A549 (cell line): ENCODE data around the gene PRDM11. TPM values are rescaled to one million over a fixed set of nuclear protein-coding genes. Genes with fewer than 3 reads are reported as not detected.

Experiments used
- ATAC-seq, 2 experiments: fragments of 200-7000 bp in 1 of 2; fragments of >200 bp in 1 of 2; cut with Nextera tagmentation in 1 of 2; cut with Tn5 transposase in 1 of 2; 3 replicates each; pipeline versions ENCODE4 v1.8.0 to v1.9.1; 2018 to 2020; ENCODE audit warnings: mild to moderate bottlenecking in 1 of 2, moderate library complexity in 1 of 2
- CTCF ChIA-PET: fragments of 300-600 bp; sonication (Branson Sonifier 250); formaldehyde crosslinking; extraction: SDS; loops from one replicate; lab custom pipeline; 2021; ENCODE audit warnings: antibody characterized with exemption, inconsistent platforms; lab: Yijun Ruan, JAX
- POLR2A ChIA-PET: fragments of 350-600 bp; formaldehyde crosslinking; extraction: SDS; loops from one replicate; lab custom pipeline; 2021; ENCODE audit warnings: antibody characterized with exemption, inconsistent platforms; lab: Yijun Ruan, JAX
- DNase-seq, 2 experiments: peaks; one replicate each; pipeline versions ENCODE4 v3.0.0 to v3.0.0-alpha.2; 2011 to 2016; ENCODE audit warnings: low read depth in 1 of 2, low spot score in 1 of 2
- FAIRE-seq: peaks from 2 replicates; lab custom pipeline; 2011; peaks lifted over from hg19 to GRCh38; lab: Jason Lieb, UNC
- H3K27ac ChIP-seq, 2 experiments: fragments of >200 bp; sonication (Bioruptor Twin); formaldehyde crosslinking; 3 replicates each; pipeline ENCODE4 v1.5.1; 2016 to 2017
- H3K4me1 ChIP-seq: fragments of >200 bp; sonication (Bioruptor Twin); formaldehyde crosslinking; 3 replicates; pipeline ENCODE4 v1.6.1; 2016
- H3K4me2 ChIP-seq: fragments of >200 bp; sonication (Bioruptor Twin); formaldehyde crosslinking; 3 replicates; pipeline ENCODE4 v1.6.1; 2016
- H3K4me3 ChIP-seq: fragments of >200 bp; sonication (Bioruptor Twin); formaldehyde crosslinking; 3 replicates; pipeline ENCODE4 v1.5.1; 2016
- H3K9me3 ChIP-seq: fragments of >200 bp; sonication (Bioruptor Twin); formaldehyde crosslinking; 3 replicates; pipeline ENCODE4 v1.6.1; 2016
- BHLHE40 ChIP-seq: IDR thresholded peaks from 2 replicates; pipeline ENCODE4 v1.6.1; 2012; ENCODE audit warnings: low read depth, low read length, inconsistent platforms
- CBX2 ChIP-seq: fragments of 200-600 bp; sonication (generic); IDR thresholded peaks from 2 replicates; pipeline ENCODE4 v1.6.1; 2016; ENCODE audit warnings: low read depth, mild to moderate bottlenecking, borderline replicate concordance
- CBX8 ChIP-seq: fragments of 200-600 bp; sonication (generic); IDR thresholded peaks from 2 replicates; pipeline ENCODE4 v1.6.1; 2016
- CEBPB ChIP-seq, 2 experiments: fragments of >200 bp in 1 of 2; sonication (Bioruptor Twin) in 1 of 2; formaldehyde crosslinking in 1 of 2; IDR thresholded peaks; 2 replicates each; pipeline ENCODE4 v1.6.1; 2012 to 2016
- CHD4 ChIP-seq: fragments of 200-600 bp; sonication (generic); IDR thresholded peaks from 2 replicates; pipeline ENCODE4 v1.6.1; 2016; ENCODE audit warnings: antibody characterized with exemption, mild to moderate bottlenecking, borderline replicate concordance
- FOSL2 ChIP-seq, 2 experiments: fragments of 450-650 bp in 1 of 2; fragments of >200 bp in 1 of 2; sonication (Bioruptor Twin) in 1 of 2; formaldehyde crosslinking; IDR thresholded peaks; 2 replicates each; pipeline versions ENCODE4 v1.5.0 to v1.6.1; 2016 to 2020; ENCODE audit warnings: mild to moderate bottlenecking in 1 of 2, moderate library complexity in 1 of 2
- GATA3 ChIP-seq: IDR thresholded peaks from 2 replicates; pipeline ENCODE4 v1.6.1; 2012; ENCODE audit warnings: borderline replicate concordance
- HEYL ChIP-seq: fragments of 250-450 bp; sonication (Bioruptor Pico); IDR thresholded peaks from 2 replicates; pipeline ENCODE4 v1.8.0; 2021; ENCODE audit warnings: mild to moderate bottlenecking, moderate library complexity
- HOXA7 ChIP-seq: fragments of 250-450 bp; sonication (Bioruptor Pico); IDR thresholded peaks from 2 replicates; pipeline ENCODE4 v1.5.0; 2020; ENCODE audit warnings: mild to moderate bottlenecking, moderate library complexity
- HOXB5 ChIP-seq: fragments of 250-450 bp; sonication (Bioruptor Pico); IDR thresholded peaks from 2 replicates; pipeline ENCODE4 v1.5.0; 2020; ENCODE audit warnings: mild to moderate bottlenecking, moderate library complexity
- JUN ChIP-seq, 2 experiments: fragments of >200 bp; sonication (Bioruptor Twin); formaldehyde crosslinking; IDR thresholded peaks; 2 replicates in 1 of 2; 3 replicates in 1 of 2; pipeline ENCODE4 v1.6.1; 2016 to 2017
- JUNB ChIP-seq: fragments of >200 bp; sonication (Bioruptor Twin); formaldehyde crosslinking; IDR thresholded peaks from 2 replicates; pipeline ENCODE4 v1.6.1; 2016
- KDM1A ChIP-seq: fragments of 200-600 bp; sonication (generic); IDR thresholded peaks from 2 replicates; pipeline ENCODE4 v1.6.1; 2016; ENCODE audit warnings: low read depth, mild to moderate bottlenecking
- MAFK ChIP-seq: fragments of 450-650 bp; IDR thresholded peaks from 2 replicates; pipeline ENCODE4 v1.6.1; 2014; ENCODE audit not compliant: partially characterized antibody
- MAX ChIP-seq: IDR thresholded peaks from 2 replicates; pipeline ENCODE4 v1.6.1; 2012
- NFE2L2 ChIP-seq: fragments of 150-350 bp; conservative IDR thresholded peaks from 2 replicates; pipeline ENCODE4 v1.6.1; 2014; ENCODE audit warnings: low read length
- WGBS: methylation state at CpG from one replicate; pipeline ENCODE4 v1.1.6; 2017; ENCODE audit errors: missing lambda C conversion rate; 5-methylcytosine and 5-hydroxymethylcytosine counted together
- polyA plus RNA-seq, 4 experiments: library from polyadenylated mRNA; depleted of rRNA in 3 of 4; stranded (reverse); fragments of >200 nt; fragmentation: RNase III in 1 of 4; extraction: RNeasy Plus Mini Kit Qiagen cat#74134 plus additional on column Dnase treatment in 1 of 4; gene quantifications; 2 replicates in 3 of 4; 3 replicates in 1 of 4; pipeline ENCODE4 v1.2.3, GENCODE V29; 2011 to 2017
- TF ChIP-seq, protein P1 (sequence below): fragments of >200 bp; sonication (Bioruptor Twin); formaldehyde crosslinking; IDR thresholded peaks from 3 replicates; pipeline ENCODE4 v1.6.1; 2016
- TF ChIP-seq, protein P2 (sequence below): fragments of 200-600 bp; sonication (generic); IDR thresholded peaks from 2 replicates; pipeline ENCODE4 v1.6.1; 2016; ENCODE audit warnings: antibody characterized with exemption, mild to moderate bottlenecking, moderate library complexity

PRDM11 gene
- polyA plus RNA-seq, 2 of the 4 experiments (the other 2 are of a cell fraction) = 4.3 to 5.3 TPM

GRCh38 chr11:45263773-45264172 is 117.3 kb downstream of the PRDM11 start:
- CTCF ChIA-PET = interaction anchor here (1.5 to 8.0 kb wide), 5 partner anchors 10 to 154 kb away, joined by 3 to 46 read pairs (median 4); no protein-coding TSS in a partner anchor

GRCh38 chr11:45264839-45265515 is 118.5 kb downstream of the PRDM11 start:
- peaks cover 7% of the 10 kb centered on the region; the same call in 2 of the 3 replicates for H3K9me3 ChIP-seq
- peak; percentile 76 to 83 for ATAC-seq
- CTCF ChIA-PET = interaction anchor here (0.7 to 8.0 kb wide), 9 partner anchors 12 to 338 kb away, joined by 3 to 46 read pairs (median 4); partner anchors contain the start of gene SYT13
- WGBS = 25% methylated on average over 11 of the region's 11 CpGs
- H3K27ac ChIP-seq = peak overlapping the region; percentile 78 to 86
- TF ChIP-seq MAFK (peak; percentile 95), NFE2L2 (peak; percentile 75), JUNB (peak; percentile 58; the same call in 1 of the 2 replicates), MAX (peak; percentile 67), FOSL2 (IDR thresholded peaks at IDR 0.05) (peak; percentile 70), FOSL2 (CRISPR knock-in tag; IDR thresholded peaks at IDR 0.05) (peak; percentile 94), HOXA7 (CRISPR knock-in tag) (no peak), JUN (IDR thresholded peaks at IDR 0.05) (peak; percentile 21 to 45; a peak in 1 of 5 replicates)
- TF ChIP-seq, protein P1, sequence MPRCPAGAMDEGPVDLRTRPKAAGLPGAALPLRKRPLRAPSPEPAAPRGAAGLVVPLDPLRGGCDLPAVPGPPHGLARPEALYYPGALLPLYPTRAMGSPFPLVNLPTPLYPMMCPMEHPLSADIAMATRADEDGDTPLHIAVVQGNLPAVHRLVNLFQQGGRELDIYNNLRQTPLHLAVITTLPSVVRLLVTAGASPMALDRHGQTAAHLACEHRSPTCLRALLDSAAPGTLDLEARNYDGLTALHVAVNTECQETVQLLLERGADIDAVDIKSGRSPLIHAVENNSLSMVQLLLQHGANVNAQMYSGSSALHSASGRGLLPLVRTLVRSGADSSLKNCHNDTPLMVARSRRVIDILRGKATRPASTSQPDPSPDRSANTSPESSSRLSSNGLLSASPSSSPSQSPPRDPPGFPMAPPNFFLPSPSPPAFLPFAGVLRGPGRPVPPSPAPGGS = no peak
- POLR2A ChIA-PET = no interaction called here
- DNase-seq = peak; percentile 88 to 91
- peak overlapping the region; percentile 74 for H3K4me2 ChIP-seq
- peaks cover 95% of the 10 kb centered on the region for H3K4me1 ChIP-seq
- H3K4me3 ChIP-seq = no peak overlapping the region
- peak; percentile 95 for FAIRE-seq

More at GRCh38 chr11:45263773-45264172, 117.3 kb downstream of the PRDM11 start:
- H3K4me1 ChIP-seq = peaks cover 95% of the 10 kb centered on the region
- peaks cover 7% of the 10 kb centered on the region; the same call in 2 of the 3 replicates for H3K9me3 ChIP-seq
- ATAC-seq (no peak), FAIRE-seq (peak; percentile 36), DNase-seq (no peak)
- no peak overlapping the region for H3K4me3 ChIP-seq
- TF ChIP-seq KDM1A (peak; percentile 67; the same call in 1 of the 2 replicates), CEBPB (IDR thresholded peaks at IDR 0.05) (no peak), CHD4 (peak; percentile 68; the same call in 1 of the 2 replicates), GATA3 (no peak), HEYL (CRISPR knock-in tag) (no peak), CBX2 (no peak)
- WGBS = 98% methylated on average over 3 of the region's 3 CpGs
- H3K4me2 ChIP-seq = peak overlapping the region; percentile 55; the same call in 1 of the 3 replicates
- POLR2A ChIA-PET = no interaction called here
- H3K27ac ChIP-seq = peak overlapping the region; percentile 78 to 86

DNA sequence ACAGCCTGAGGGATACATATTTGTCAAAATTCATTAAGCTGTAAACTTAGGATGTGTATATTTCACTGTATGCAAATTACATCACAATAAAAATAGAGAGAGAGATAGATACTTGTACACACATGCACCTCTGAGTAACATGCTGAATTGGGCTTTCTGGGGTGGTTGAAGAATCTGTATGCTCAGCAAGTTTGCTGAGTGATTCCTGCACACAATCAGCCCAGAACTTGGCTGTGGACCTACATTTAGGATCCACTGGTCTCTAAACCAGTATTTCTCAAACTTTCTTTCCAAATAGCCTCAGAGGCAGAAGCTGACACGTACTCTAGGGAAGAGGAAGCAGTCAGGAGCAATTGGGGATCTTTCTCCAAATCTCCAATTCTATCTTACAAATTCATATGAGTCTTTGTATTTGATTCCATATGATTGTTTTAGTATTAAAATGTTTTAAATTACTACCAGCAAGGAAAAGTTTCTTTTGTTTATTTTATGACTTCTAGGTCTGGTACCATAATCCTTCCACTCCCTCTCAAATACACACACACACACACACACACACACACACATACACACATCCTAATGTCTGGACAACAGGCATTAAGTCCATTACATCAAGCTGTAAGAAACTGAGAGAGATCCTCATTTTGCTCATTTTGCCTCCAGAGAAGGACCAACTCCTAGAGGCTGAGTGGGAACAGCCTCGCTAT is 119.7 kb downstream of the PRDM11 start:
- Histone ChIP-seq H3K27ac (peak overlapping the region; percentile 78 to 86), H3K4me3 (no peak overlapping the region), H3K4me1 (peaks cover 95% of the 10 kb centered on the region), H3K9me3 (peaks cover 7% of the 10 kb centered on the region; the same call in 2 of the 3 replicates), H3K4me2 (peak overlapping the region; percentile 74)
- CTCF ChIA-PET = interaction anchor here (0.7 to 8.0 kb wide), 8 partner anchors 13 to 339 kb away, joined by 3 to 46 read pairs (median 4); partner anchors contain the start of gene SYT13
- 86% methylated on average over 2 of the region's 2 CpGs for WGBS
- TF ChIP-seq BHLHE40 = no peak
- no peak for TF ChIP-seq CBX8
- TF ChIP-seq HOXB5 (CRISPR knock-in tag) = no peak
- no peak for TF ChIP-seq JUN (IDR thresholded peaks at IDR 0.05)
- no peak for TF ChIP-seq CEBPB (IDR thresholded peaks at IDR 0.05)
- peak; percentile 70 for TF ChIP-seq MAFK
- TF ChIP-seq, protein P2, sequence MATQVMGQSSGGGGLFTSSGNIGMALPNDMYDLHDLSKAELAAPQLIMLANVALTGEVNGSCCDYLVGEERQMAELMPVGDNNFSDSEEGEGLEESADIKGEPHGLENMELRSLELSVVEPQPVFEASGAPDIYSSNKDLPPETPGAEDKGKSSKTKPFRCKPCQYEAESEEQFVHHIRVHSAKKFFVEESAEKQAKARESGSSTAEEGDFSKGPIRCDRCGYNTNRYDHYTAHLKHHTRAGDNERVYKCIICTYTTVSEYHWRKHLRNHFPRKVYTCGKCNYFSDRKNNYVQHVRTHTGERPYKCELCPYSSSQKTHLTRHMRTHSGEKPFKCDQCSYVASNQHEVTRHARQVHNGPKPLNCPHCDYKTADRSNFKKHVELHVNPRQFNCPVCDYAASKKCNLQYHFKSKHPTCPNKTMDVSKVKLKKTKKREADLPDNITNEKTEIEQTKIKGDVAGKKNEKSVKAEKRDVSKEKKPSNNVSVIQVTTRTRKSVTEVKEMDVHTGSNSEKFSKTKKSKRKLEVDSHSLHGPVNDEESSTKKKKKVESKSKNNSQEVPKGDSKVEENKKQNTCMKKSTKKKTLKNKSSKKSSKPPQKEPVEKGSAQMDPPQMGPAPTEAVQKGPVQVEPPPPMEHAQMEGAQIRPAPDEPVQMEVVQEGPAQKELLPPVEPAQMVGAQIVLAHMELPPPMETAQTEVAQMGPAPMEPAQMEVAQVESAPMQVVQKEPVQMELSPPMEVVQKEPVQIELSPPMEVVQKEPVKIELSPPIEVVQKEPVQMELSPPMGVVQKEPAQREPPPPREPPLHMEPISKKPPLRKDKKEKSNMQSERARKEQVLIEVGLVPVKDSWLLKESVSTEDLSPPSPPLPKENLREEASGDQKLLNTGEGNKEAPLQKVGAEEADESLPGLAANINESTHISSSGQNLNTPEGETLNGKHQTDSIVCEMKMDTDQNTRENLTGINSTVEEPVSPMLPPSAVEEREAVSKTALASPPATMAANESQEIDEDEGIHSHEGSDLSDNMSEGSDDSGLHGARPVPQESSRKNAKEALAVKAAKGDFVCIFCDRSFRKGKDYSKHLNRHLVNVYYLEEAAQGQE = no peak
- ATAC-seq (no peak), DNase-seq (no peak), FAIRE-seq (no peak)
- POLR2A ChIA-PET = no interaction called here
